ENCODE results near the gene ZNF439.

- TF ChIP-seq CTCF (IDR thresholded peaks at IDR 0.05) (no peak), POLR2A (IDR thresholded peaks at IDR 0.05) (no peak)
Observed at GRCh38 chr19:11806354-11807098, 42.0 kb upstream of the ZNF439 start.
